ENCODE measurements around the gene ANKMY1.

Gene ANKMY1

GRCh38 chr2:240505910-240506309 is 51.9 kb downstream of the ANKMY1 start:
- Histone ChIP-seq H3K9me3 (ENCODE audit: control insufficient read depth, low read length) (no peaks in the 10 kb centered on the region), H2AFZ (no peak overlapping the region), H3K36me3 (ENCODE audit: control insufficient read depth, insufficient read depth, low read length) (no peaks in the 10 kb centered on the region), H3K4me2 (ENCODE audit: low read length) (no peak overlapping the region), H3K4me1 (no peaks in the 10 kb centered on the region), H3K27me3 (ENCODE audit: control insufficient read depth, insufficient read depth, low read length) (no peaks in the 10 kb centered on the region), H3K9ac (no peak overlapping the region), H3K4me3 (ENCODE audit: low read depth, low read length) (no peak overlapping the region), H3K27ac (no peak overlapping the region), H3K79me2 (no peaks in the 10 kb centered on the region)
- no peak for TF ChIP-seq CTCF (IDR thresholded peaks at IDR 0.05)

- TF ChIP-seq CTCF (IDR thresholded peaks at IDR 0.05), result no peak
- Histone ChIP-seq H3K9ac (no peak overlapping the region), H2AFZ (no peak overlapping the region), H3K27ac (no peak overlapping the region), H3K4me2 (ENCODE audit: low read length) (no peak overlapping the region), H3K36me3 (ENCODE audit: control insufficient read depth, insufficient read depth, low read length) (no peaks in the 10 kb centered on the region), H3K79me2 (no peaks in the 10 kb centered on the region), H3K4me1 (no peaks in the 10 kb centered on the region), H3K4me3 (ENCODE audit: low read depth, low read length) (no peak overlapping the region), H3K27me3 (ENCODE audit: control insufficient read depth, insufficient read depth, low read length) (no peaks in the 10 kb centered on the region), H3K9me3 (ENCODE audit: control insufficient read depth, low read length) (no peaks in the 10 kb centered on the region)
Measured at GRCh38 chr2:240503848-240504247, 53.9 kb downstream of the ANKMY1 start.

GRCh38 chr2:240503375-240503774 is 54.4 kb downstream of the ANKMY1 start:
- Histone ChIP-seq H3K27ac (no peak overlapping the region), H3K4me2 (ENCODE audit: low read length) (no peak overlapping the region), H3K9ac (no peak overlapping the region), H3K4me3 (ENCODE audit: low read depth, low read length) (no peak overlapping the region), H3K4me1 (no peaks in the 10 kb centered on the region), H2AFZ (no peak overlapping the region), H3K36me3 (ENCODE audit: control insufficient read depth, insufficient read depth, low read length) (no peaks in the 10 kb centered on the region), H3K27me3 (ENCODE audit: control insufficient read depth, insufficient read depth, low read length) (no peaks in the 10 kb centered on the region), H3K79me2 (no peaks in the 10 kb centered on the region), H3K9me3 (ENCODE audit: control insufficient read depth, low read length) (no peaks in the 10 kb centered on the region)
- no peak for TF ChIP-seq CTCF (IDR thresholded peaks at IDR 0.05)

GRCh38 chr2:240502430-240503121 is 55.2 kb downstream of the ANKMY1 start:
- H3K27ac ChIP-seq, result no peak overlapping the region
- no peaks in the 10 kb centered on the region for H3K9me3 ChIP-seq (ENCODE audit: control insufficient read depth, low read length)
- H3K4me1 ChIP-seq, result no peaks in the 10 kb centered on the region
- H3K9ac ChIP-seq, result no peak overlapping the region
- H2AFZ ChIP-seq, result no peak overlapping the region
- H3K4me2 ChIP-seq (ENCODE audit: low read length), result no peak overlapping the region
- H3K27me3 ChIP-seq (ENCODE audit: control insufficient read depth, insufficient read depth, low read length), result no peaks in the 10 kb centered on the region
- no peaks in the 10 kb centered on the region for H3K79me2 ChIP-seq
- TF ChIP-seq CTCF (IDR thresholded peaks at IDR 0.05), result no peak
- H3K36me3 ChIP-seq (ENCODE audit: control insufficient read depth, insufficient read depth, low read length), result no peaks in the 10 kb centered on the region
- H3K4me3 ChIP-seq (ENCODE audit: low read depth, low read length), result no peak overlapping the region

- Histone ChIP-seq H2AFZ (no peak overlapping the region), H3K4me3 (ENCODE audit: low read depth, low read length) (no peak overlapping the region), H3K4me2 (ENCODE audit: low read length) (no peak overlapping the region), H3K79me2 (no peaks in the 10 kb centered on the region), H3K9me3 (ENCODE audit: control insufficient read depth, low read length) (no peaks in the 10 kb centered on the region), H3K9ac (no peak overlapping the region), H3K27ac (no peak overlapping the region), H3K27me3 (ENCODE audit: control insufficient read depth, insufficient read depth, low read length) (no peaks in the 10 kb centered on the region), H3K4me1 (no peaks in the 10 kb centered on the region), H3K36me3 (ENCODE audit: control insufficient read depth, insufficient read depth, low read length) (no peaks in the 10 kb centered on the region)
- no peak for TF ChIP-seq CTCF (IDR thresholded peaks at IDR 0.05)
Measured at GRCh38 chr2:240502059-240502429, 55.7 kb downstream of the ANKMY1 start.

Data from parathyroid adenoma (tissue), 2 donors.